Body of pancreas (tissue), 4 donors: ENCODE data around the gene DTD2.

ENCODE experiments used
- CTCF ChIP-seq, 7 experiments: fragments of 450-650 bp in 4 of 7; fragments of 200-600 bp in 3 of 7; sonication (generic) in 3 of 7; IDR thresholded peaks; one replicate each; pipeline ENCODE4 v1.5.1; 2016 to 2019; ENCODE audit warnings: antibody characterized with exemption in 7 of 7
- POLR2A ChIP-seq, 3 donors: fragments of 450-650 bp; IDR thresholded peaks; one replicate each; pipeline ENCODE4 v1.6.1; 2016; ENCODE audit warnings: antibody characterized with exemption in 3 of 3, mild to moderate bottlenecking in 2 of 3

- TF ChIP-seq CTCF (IDR thresholded peaks at IDR 0.05) (no peak), POLR2A (IDR thresholded peaks at IDR 0.05) (no peak)
Measured at GRCh38 chr14:31486764-31487163, 29.5 kb upstream of the DTD2 start.
